HG02678 (cell line): ENCODE data around the gene TPST1.
"Not testable (repeated sequence)": the region's sequence is repeated elsewhere in the genome, so short reads cannot be mapped to it uniquely, and the experiment has no call there.

Experiments
- ATAC-seq: cut with Tn5 transposase; IDR thresholded peaks from one replicate; pipeline ENCODE4 v1.9.1; 2021; ENCODE audit warnings: mild to moderate bottlenecking, moderate library complexity; ENCODE audit not compliant: unreplicated experiment

TPST1 gene

DNA sequence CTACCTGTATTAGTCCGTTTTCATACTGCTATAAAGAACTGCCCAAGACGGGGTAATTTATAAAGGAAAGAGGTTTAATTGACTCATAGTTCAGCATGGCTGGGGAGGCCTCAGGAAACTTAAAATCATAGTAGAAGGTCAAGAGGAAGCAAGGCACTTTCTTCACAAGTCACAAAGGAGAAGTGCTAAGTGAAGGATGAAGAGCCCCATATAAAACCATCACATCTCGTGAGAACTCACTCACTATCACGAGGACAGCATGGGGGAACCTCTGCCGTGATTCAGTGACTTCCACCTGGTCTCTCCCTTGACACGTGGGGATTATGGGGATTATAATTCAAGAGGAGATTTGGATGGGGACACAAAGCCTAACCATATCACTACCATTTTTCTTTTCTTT, 119.9 kb downstream of the TPST1 start:
- ATAC-seq, result not testable (repeated sequence)

DNA sequence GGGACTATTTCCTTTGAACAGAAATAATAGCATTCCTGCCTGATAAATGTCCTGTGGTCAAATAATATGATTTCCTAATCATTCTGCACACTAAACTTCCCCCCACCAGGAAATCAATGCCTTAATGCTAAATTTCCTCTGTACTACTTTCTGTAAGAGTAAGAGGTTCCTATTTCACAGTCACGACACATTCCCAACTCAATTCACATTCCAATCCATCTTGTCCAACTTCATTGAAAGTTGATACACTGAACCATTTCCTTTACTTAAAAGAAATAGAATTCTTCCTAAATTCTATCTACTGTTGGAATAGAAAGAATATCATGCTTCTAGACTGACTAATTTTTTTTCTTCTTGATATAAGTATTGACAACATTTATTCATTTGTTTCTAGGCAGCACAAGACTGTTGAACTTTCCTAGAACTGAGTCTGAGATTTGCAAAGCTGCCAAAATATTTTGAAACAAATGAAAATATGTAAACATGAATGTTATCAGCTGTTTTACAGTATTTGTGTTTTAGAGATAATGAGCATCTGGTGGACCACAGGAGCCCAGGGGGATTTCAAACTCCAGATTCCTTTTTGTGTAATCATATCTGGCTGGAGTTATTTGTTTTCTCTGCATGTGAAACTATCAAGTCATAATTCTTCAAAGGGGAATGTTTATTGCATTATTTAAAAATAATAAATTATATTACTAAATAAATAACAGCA, 121.5 kb downstream of the TPST1 start:
- no peak for ATAC-seq

DNA sequence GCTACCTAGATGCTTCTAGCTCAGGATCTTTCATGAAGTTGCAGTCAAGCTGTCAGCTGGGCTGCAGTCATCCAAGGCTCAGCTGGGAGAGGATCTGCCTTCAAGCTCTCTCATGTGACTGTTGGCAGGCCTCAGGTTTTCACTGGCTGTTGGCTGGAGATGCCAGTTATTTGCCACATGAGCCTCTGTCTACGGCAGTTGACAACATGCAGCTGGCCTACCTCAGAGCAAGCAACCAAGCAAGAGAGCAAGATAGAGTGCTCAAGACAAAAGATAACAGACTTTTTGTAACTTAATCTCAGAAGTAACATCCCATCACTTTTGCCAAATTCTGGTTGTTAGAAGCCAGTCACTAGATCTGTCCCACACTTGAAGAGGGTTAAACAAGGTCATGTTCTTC, 125.8 kb downstream of the TPST1 start:
- no peak for ATAC-seq

DNA sequence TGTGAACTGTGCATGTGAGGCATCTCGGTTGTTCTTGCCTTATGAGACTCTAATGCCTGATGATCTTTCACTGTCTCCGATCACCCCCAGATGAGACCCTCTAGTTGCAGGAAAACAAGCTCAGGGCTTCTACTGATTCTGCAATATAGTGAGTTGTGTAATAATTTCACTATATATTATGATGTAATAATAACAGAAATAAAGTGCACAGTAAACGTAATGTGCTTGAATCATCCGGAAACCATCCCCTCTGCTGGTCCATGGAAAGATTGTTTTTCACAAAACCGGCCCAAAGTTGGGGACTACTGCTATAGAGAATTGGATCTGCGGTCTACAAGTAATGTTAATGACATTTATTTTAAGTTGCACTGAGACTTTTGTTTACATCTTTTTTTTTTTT, 126.7 kb downstream of the TPST1 start:
- ATAC-seq, result no peak

DNA sequence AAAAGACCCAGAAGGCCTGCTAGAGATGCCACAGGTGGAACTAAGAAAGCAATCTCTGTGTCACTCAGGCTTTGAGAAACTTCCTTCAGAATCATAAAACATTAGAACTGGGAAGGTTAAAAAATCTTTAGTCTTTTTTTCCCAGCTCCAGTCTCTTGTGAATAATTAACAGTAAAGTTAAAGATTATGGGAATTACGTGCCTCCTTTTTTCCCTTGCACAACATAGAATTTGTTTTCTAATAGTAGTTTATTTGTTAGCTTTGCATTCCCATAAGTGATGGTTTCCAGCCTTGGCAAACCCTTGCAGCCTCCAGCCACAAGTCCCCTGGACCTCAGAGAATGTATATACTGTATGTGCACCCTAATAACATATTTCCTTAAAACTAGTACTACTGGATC, 128.3 kb downstream of the TPST1 start:
- no peak for ATAC-seq

DNA sequence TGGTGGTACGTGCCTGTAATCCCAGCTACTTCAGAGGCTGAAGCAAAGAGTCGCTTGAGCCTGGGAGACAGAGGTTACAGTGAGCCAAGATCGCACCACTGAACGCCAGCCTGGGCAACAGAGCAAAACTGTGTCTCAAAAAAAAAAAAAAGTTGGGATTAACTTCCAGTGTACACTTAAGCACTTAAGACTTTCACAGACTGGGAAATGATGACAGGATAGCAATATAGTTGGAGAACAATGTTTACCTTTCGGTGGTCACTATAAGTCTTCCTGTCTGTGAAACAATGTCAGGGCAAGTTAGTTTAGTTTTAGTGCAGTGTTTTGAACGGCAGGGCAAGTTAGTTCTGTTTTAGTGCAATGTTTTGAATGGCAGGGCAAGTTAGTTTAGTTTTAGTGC, 130.2 kb downstream of the TPST1 start:
- ATAC-seq, result no peak

DNA sequence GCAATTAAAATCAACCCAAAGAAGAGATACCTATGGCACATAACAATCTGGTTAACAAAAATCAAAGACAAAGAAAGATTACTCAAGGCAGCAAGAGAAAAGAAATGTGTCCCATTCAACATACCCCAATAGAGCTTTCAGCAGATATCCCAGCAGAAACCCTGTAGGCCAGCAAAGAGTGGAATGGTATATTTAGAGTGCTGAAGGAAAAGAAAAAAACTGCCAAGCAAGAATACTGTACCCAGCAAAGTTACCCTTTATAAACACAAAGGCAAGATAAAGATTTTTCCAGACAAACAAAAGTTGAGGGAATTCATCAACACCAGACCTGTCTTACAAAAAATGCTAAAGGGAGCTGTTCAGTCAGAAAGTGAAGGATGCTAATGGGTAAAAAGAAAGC, 131.6 kb downstream of the TPST1 start:
- ATAC-seq, result no peak

DNA sequence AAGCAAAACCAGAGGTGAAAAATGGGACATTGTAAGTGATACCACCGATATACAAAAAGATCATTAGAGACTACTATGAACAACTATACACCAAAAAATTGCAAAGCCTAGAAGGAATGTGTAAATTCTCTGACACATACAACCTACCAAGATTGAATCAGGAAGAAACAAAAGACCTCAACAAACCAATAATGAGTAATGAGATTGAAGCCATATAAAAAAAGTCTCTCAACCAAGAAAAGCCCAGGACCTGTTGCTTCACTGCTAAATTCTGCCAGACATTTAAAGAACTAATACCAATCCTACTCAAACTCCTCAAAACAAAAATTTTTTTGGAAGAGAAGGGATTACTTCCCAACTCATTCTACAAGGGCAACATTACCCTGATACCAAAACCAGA, 134.0 kb downstream of the TPST1 start:
- ATAC-seq, result no peak

DNA sequence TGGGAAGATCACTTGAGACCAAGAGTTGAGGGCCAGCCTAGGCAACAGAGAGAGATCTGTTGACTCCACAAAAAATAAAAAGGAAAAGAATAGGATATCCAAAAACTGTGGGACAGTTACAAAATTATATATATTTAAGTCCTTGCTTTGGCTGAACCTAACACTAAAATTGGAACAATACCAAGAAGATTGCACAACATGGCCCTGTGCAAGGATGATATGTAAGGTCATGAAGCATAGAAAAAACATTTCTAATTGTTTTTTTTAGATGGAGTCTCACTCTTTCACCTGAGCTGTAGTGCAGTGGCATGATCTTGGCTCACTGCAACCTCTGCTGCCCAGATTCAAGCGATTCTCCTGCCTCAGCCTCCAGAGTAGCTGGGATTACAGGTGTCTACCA, 139.0 kb downstream of the TPST1 start:
- ATAC-seq, result no peak

DNA sequence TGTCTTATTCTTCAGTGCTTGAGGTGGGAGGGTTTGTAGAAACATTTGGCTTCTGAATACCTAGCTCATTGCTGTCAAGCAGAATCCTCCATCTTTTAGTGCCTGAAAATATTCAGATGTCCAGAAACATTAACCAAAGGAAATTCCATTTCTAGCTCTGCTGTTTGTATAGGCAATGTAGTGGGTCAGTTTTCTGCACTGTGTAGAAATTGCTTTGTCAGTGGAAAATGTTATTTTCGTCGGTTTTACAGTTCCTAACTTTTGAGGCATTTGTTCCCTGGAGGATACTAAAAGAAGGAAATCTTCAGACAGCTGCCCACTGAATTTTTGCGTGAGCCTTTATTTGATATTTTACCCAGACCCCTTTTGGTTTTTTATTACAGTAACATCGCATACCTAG, 143.4 kb downstream of the TPST1 start:
- no peak for ATAC-seq

DNA sequence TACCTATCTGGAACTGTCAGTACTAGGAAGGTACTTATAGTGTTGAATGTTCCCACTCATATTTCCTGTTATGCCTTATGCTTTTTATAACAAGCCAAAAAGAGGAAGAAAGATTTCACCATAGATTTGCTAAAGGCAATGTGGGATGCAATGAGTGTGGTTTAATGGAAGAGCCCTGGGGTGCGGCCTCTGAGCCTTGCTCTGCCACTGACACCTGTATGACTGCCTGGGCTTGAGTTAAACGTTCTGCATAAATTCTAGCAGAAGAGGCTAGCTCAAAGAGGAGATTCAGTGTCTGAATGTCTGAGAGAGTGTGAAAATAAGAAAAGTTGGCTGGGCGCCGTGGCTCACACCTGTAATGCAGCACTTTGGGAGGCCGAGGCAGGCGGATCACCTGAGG, 143.8 kb downstream of the TPST1 start:
- ATAC-seq, result no peak

DNA sequence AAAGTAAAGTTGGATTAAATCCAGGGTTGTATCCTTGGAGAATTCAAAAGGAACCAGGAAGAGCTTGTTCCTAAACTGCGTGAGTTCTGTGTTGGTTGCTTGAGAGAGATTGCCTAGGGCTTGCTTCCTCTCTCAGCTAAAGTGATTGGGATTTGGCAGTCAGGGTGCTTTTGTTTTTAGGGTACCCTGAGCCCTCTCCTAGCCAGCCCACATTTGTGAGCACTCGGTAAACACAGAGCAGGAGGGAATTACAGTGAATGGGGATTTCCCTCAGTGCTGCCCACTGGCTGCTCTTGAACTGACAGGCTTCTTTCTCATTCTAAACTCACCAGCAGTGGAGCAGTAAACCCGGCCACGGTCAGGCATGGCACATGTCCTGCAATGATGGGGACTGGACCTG, 146.9 kb downstream of the TPST1 start:
- no peak for ATAC-seq

DNA sequence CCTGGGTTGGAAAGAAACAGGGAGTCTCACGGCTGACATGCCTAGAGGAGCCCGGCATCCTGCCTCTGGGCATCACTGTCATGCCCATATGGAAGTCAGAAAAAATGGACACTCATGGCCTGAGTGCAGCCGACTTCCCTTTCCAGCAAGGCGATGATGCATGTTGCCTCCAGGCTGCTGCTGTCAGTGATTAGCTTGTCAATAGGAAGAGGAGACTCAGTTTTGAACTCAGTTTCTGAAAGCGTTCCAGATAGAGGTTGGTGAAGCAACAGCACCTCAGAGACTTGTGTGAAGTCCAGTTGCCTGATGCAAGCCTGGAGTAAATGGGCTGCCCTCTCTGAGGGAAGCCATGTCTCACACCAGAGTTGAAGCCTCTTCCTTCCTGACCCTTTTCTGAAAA, 148.4 kb downstream of the TPST1 start:
- no peak for ATAC-seq

DNA sequence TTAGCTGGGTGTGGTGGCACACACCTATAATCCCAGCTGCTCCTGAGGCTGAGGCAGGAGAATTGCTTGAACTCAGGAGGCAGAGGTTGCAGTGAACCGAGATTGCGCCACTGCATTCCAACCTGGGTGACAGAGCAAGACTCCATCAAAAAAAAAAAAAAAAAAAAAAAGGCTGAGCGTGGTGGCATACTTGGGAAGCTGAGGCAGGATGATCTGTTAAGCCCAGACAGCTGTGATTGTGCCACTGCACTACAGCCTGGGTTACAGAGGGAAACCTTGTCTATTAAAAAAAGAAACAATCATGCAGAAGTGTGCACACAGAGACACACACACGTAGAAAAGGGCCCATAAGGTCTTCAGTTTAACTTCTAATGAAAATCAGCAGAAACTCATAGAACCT, 150.6 kb downstream of the TPST1 start:
- ATAC-seq, result no peak

DNA sequence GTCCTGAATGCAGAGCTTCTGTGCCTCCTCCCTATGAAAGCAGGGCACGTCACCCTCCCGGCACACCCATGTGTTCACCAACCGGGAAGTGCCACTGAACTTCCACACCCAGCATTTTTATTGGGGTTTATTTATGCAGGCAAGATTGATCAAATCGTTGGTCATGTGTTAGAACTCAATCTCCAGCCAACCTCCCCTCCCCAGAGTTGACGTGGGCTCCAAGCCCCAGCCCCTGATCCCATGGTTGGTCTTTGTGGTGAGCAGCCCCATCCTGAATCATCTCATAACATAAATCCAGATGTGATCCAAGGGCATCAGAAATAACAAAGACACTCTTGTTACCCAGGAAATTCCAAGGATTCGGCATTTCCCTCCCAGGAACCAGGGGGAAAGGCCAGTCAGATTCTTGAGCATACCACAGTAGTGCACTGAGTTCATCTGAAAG, 151.2 kb downstream of the TPST1 start:
- no peak for ATAC-seq

DNA sequence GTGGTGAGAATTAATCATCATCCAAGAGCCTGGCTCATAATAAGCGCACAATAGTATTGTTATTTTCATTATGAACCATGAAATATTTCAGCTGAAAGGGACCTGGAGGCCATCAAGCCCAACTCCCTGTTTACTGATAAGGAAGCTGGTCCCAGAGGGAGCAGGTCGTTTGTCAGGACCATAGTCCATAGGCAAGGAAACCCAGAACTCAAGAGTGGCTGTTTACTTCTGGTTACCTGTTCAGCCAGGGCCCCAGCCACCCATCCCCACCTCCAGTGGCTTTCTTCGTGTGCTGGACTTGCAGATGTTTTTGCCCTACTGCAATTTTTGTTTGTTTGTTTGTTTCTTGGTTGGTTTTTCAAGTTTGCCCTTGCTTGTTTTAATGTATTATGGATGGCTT, 152.0 kb downstream of the TPST1 start:
- ATAC-seq, result no peak

DNA sequence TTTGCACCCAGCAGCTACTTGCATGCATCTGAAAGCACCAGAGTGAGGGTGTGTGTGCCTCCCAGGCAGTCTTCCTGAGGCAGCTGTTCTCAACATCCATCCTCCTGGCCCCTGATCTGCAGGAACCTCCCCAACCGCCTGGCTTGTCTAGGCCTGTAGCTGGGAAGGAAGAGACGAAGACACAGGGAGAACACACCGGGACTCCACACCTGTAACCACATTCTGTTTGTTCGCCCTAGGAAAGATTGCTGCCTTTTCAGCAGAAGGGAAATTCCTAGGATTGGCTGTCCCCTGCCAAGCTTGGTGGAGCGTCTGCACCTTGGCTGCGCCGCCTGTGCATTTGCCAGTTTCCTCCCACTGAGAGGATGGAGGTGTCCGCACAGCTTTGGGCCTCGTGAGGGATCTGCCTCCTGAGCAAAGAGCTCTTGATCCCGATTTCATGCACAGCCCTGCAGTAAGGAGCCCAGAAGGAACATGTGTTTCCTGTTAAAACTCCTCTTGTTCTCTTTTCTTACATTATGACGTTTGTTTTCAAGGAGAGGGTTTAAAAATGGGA, 154.6 kb downstream of the TPST1 start:
- no peak for ATAC-seq

DNA sequence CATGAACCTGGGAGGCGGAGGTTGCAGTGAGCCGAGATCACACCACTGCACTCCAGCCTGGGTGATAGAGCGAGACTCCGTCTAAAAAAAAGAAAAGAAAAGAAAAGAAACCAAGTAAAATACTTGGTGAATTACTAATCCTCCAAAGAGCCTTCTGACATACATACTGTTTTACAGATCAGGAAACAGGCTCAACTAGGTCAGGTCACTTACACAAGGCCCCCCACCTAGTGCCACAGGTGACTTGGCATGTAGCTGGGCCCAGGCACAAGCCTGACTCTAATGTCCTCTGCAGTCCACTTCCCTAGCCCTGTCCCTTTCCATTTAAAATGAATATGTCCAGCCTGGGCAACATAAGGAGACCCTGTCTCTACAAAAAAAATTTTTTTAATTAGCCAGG, 157.0 kb downstream of the TPST1 start:
- ATAC-seq, result no peak

DNA sequence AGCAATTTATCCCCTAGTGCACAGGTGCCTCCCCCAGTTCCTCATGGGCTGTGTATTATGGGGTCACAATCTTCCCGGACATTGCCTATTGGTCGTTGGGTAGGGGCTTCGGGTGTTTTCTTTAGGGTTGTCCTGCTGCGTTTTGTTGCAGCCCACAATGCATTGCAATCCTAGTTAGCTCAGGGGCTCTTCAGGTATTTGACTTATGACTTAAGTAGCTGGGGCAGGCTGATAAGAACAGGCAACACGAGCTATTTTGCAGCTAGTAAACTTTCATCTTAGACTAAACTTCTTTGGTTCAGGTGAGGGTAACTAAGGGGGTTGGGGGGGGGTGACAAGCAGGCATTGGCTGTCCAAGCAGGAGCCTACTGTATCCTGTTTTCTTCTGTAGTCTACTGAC, 158.5 kb downstream of the TPST1 start:
- no peak for ATAC-seq

DNA sequence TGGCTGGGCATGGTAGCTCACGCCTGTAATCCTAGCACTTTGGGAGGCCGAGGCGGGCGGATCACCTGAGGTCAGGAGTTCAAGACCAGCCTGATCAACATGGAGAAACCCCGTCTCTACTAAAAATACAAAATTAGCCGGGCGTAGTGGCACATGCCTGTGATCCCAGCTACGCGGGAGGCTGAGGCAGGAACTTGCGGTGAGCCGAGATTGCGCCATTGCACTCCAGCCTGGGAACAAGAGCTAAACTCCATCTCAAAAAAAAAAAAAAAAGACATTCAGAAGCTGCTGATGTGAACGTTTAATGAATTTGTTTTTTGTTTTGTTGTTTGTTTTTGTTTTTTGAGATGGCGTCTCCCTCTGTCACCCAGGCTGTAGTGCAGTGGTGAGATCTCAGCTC, 159.9 kb downstream of the TPST1 start:
- not testable (repeated sequence) for ATAC-seq

DNA sequence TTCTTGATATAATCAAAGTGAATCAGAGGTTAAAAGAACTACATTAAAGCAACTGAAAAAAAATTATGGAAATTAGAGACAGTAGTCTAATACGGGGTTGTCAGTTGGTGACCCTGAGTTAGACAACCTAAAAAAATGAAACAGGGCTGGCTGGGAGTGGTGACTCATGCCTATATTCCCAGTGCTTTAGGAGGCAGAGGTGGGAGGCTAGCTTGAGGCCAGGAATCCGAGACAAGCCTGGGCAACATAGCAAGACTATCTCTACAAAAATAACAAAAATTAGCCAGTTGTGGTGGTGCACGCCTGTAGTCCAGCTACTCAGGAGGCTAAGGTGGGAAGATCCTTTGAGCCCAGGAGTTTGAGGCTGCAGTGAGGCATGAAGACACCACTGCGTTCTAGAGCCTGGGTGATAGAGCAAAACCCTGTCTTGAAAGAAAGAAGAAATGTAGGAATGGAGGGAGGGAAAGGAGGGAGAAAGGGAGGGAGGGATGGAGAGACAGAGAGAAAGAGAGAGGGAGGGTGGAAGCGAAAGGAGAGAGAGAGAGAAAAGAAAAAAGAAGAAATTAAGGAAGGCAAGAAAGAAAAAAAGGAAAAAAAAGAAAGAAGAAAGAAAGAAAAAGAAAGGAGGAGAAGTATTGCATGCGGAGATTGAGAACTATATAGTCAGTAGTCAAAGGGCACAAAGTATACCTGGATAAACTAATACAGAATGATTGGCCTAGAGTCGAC, 166.1 kb downstream of the TPST1 start:
- no peak for ATAC-seq

DNA sequence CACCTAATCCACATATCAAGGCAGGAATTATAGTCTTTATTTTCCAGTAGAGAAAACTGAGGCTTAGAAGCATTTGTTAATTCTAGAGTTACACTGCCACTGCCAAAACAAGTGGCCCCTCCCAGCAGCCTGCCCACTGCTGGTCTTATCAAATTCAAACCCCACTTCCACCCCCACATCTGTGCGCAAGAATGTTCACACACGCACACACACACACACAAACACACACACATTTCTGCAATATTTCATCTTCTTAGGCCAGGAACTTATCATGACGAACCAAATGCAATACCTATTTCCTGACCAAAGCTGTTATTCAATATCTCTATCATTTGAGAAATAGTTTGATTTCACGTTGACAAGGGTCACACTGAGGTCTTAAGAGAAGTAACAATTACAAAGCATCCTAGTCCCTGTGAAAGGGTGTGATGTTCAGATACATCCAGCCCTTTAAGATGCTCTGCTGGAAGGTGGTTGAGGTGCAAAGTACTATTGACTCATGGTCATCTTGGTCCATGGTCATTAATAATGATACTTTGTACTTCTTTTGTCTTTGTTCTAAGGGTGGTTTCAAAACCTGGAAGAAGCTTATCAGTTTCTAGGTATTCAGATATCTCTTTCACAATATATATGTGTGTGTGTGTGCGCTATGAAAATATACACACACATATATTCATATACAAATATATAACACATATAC, 169.2 kb downstream of the TPST1 start:
- ATAC-seq, result not testable (repeated sequence)
